Thymus (tissue), 11 donors: ENCODE data around the gene MED27. TPM values are rescaled to one million over a fixed set of nuclear protein-coding genes. Genes with fewer than 3 reads are reported as not detected.

ENCODE experiments used
- DNase-seq, 9 donors: peaks; one replicate each; pipeline ENCODE4 v3.0.0-alpha.2; 2013; ENCODE audit warnings: low spot score in 9 of 9, low read depth in 6 of 9, missing footprints in 1 of 9
- H3K27ac ChIP-seq, 2 donors: one replicate each; pipeline ENCODE4 v1.5.1; 2013; ENCODE audit warnings: control low read depth in 1 of 2, low read depth in 1 of 2, low read length in 1 of 2, mild to moderate bottlenecking in 1 of 2, moderate library complexity in 1 of 2
- H3K27me3 ChIP-seq, 2 donors: one replicate each; pipeline ENCODE4 v1.5.1; 2013; ENCODE audit warnings: low read length in 1 of 2; ENCODE audit not compliant: control insufficient read depth in 2 of 2, insufficient read depth in 1 of 2
- H3K36me3 ChIP-seq, 2 donors: one replicate each; pipeline ENCODE4 v1.5.1; 2013; ENCODE audit warnings: low read length in 1 of 2, mild to moderate bottlenecking in 1 of 2, moderate library complexity in 1 of 2; ENCODE audit not compliant: control insufficient read depth in 2 of 2, insufficient read depth in 2 of 2
- H3K4me1 ChIP-seq, 2 donors: one replicate each; pipeline ENCODE4 v1.5.1; 2013; ENCODE audit warnings: low read length in 2 of 2; ENCODE audit not compliant: control insufficient read depth in 2 of 2, insufficient read depth in 2 of 2
- H3K4me3 ChIP-seq, 2 donors: one replicate each; pipeline ENCODE4 v1.5.1; 2013; ENCODE audit warnings: low read length in 2 of 2, control low read depth in 1 of 2, mild to moderate bottlenecking in 1 of 2
- H3K9me3 ChIP-seq, 2 donors: one replicate each; pipeline ENCODE4 v1.5.1; 2013; ENCODE audit warnings: low read length in 1 of 2, mild to moderate bottlenecking in 1 of 2; ENCODE audit not compliant: control insufficient read depth in 2 of 2, insufficient read depth in 1 of 2
- WGBS: extraction: QIAGEN DNeasy Blood & Tissue Kit; methylation state at CpG from one replicate; pipeline ENCODE4 v1.1.7; 2013; 5-methylcytosine and 5-hydroxymethylcytosine counted together
- polyA plus RNA-seq: library from polyadenylated mRNA; stranded (reverse); fragments of 200-250 nt; gene quantifications from one replicate; pipeline ENCODE4 v1.2.3, GENCODE V29; 2013
- total RNA-seq: library from RNA; stranded (reverse); fragments of 120-200 nt; gene quantifications from one replicate; pipeline ENCODE4 v1.2.4, GENCODE V29; 2013
- donor health status: healthy.

MED27 gene
- total and polyA plus RNA-seq, 2 donors = 27.2 to 31.0 TPM

- WGBS = 95% methylated on average over 7 of the region's 7 CpGs
- H3K27ac ChIP-seq = no peak overlapping the region
- H3K4me3 ChIP-seq = no peak overlapping the region
- H3K36me3 ChIP-seq = no peaks in the 10 kb centered on the region
- H3K27me3 ChIP-seq = peaks cover 0 to 2% of the 10 kb centered on the region in 2 donors
- DNase-seq = no peak
- no peaks in the 10 kb centered on the region for H3K9me3 ChIP-seq
- H3K4me1 ChIP-seq = no peaks in the 10 kb centered on the region
These were observed 7.9 kb upstream of the MED27 start for GRCh38 chr9:132087438-132088030.

DNA sequence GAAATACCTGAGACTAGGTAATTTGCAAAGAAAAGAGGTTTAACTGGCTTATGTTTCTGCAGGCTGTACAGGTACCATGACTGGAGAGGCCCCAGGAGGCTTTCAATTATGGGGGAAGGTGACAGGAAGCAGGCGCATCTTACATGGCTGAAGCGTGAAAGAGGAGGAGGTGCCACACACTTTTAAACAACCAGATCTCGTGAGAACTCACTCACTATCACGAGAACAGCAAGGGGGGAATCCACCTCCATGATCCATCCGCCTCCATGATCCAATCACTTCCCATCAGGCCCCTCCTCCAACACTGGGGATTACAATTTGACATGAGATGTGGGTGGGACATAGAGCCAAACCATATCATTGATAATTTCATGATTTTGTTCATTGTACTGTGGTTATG, 2.5 kb upstream of the MED27 start:
- Histone ChIP-seq H3K27me3 (peaks cover 2 to 4% of the 10 kb centered on the region in 2 donors), H3K36me3 (peaks cover 0 to 1% of the 10 kb centered on the region in 2 donors), H3K4me3 (no peak overlapping the region), H3K9me3 (peaks cover 0 to 1% of the 10 kb centered on the region in 2 donors), H3K27ac (no peak overlapping the region), H3K4me1 (peaks cover 10 to 13% of the 10 kb centered on the region in 2 donors)
- no peak for DNase-seq
- 82% methylated on average over 5 of the region's 5 CpGs for WGBS

GRCh38 chr9:132078699-132079356, 839 bp downstream of the MED27 start:
- peaks cover 0 to 1% of the 10 kb centered on the region in 2 donors for H3K9me3 ChIP-seq
- H3K27me3 ChIP-seq = peaks cover 0 to 4% of the 10 kb centered on the region in 2 donors
- H3K4me1 ChIP-seq = peaks cover 10 to 13% of the 10 kb centered on the region in 2 donors
- peak overlapping the region; percentile 85 to 92 for H3K4me3 ChIP-seq
- peak in 1 of 9 donors; percentile 3 for DNase-seq
- peaks cover 9 to 21% of the 10 kb centered on the region in 2 donors for H3K36me3 ChIP-seq
- 12% methylated on average over 12 of the region's 12 CpGs for WGBS
- H3K27ac ChIP-seq = peak overlapping the region in 1 of 2 donors; percentile 52

DNA sequence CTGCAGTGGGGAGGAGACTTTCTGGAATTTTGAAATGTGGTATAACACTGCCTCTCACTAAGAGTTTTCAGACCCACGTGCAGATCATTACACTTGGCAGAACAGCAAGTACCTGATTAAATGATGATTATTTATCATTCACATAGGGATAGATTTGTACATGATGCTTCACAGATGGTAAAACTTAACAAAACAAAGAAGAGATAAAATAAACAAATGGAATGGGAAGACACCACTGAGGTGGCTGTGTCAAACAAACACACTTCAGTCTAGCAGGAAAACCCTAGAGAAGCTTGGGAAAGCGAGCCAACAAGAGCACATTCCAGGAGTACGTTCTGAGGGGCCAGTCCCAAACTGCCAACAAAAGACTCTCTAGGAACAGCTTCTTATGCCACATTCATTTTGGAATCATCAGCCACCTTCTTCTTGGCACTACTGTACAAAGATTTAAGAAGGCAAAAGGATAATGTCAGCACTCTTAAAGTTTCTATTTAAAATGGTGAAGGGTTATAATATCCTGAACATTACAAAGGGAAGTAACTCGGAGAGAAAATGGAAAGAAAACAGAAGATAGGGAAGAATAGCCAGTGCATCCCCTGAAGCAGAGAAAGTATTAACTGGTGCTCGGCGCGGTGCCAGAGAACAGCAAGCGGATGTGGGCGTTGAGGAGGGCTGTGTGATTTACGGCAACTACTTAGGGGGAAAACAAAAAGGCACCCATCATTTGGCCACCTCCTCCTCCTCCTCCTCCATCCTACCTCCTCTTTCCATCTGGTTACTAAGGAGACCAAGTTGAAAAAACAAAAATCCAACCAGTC, 1.6 kb downstream of the MED27 start:
- 82% methylated on average over 10 of the region's 10 CpGs for WGBS
- no peak for DNase-seq
- Histone ChIP-seq H3K4me1 (peaks cover 10 to 13% of the 10 kb centered on the region in 2 donors), H3K4me3 (no peak overlapping the region), H3K36me3 (peaks cover 9 to 25% of the 10 kb centered on the region in 2 donors), H3K9me3 (peaks cover 0 to 1% of the 10 kb centered on the region in 2 donors), H3K27ac (no peak overlapping the region), H3K27me3 (peaks cover 0 to 4% of the 10 kb centered on the region in 2 donors)

DNA sequence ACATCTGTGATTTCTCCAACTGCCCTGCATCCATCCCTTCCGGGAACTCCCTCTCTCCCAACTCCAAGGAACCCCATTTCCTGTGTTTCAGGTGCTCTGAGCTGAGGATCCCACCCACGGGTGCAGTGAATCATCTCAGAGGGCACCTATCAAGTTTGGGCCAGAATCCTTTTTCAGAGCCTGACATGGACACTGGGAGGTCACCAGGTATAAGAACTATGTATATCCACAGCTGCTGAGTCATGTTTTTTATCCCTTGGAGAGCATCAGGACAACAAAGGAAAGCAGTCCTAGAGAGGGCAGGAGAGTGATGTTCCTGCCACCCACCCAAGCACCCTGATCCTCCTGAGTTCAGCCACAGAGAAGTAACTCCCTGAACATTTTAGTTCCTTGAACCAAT, 3.8 kb downstream of the MED27 start:
- Histone ChIP-seq H3K27ac (no peak overlapping the region), H3K36me3 (peaks cover 9 to 37% of the 10 kb centered on the region in 2 donors), H3K27me3 (peaks cover 0 to 4% of the 10 kb centered on the region in 2 donors), H3K4me3 (no peak overlapping the region), H3K4me1 (peaks cover 10 to 13% of the 10 kb centered on the region in 2 donors), H3K9me3 (peaks cover 0 to 1% of the 10 kb centered on the region in 2 donors)
- WGBS = 96% methylated on average over 2 of the region's 2 CpGs
- no peak for DNase-seq

- Histone ChIP-seq H3K27me3 (no peaks in the 10 kb centered on the region), H3K9me3 (peaks cover 0 to 1% of the 10 kb centered on the region in 2 donors), H3K4me1 (peaks cover 7 to 13% of the 10 kb centered on the region in 2 donors), H3K27ac (no peak overlapping the region), H3K4me3 (no peak overlapping the region), H3K36me3 (peaks cover 9 to 37% of the 10 kb centered on the region in 2 donors)
- 98% methylated on average over 2 of the region's 2 CpGs for WGBS
- DNase-seq = no peak
These were observed 4.9 kb downstream of the MED27 start for GRCh38 chr9:132074736-132075135.

DNA sequence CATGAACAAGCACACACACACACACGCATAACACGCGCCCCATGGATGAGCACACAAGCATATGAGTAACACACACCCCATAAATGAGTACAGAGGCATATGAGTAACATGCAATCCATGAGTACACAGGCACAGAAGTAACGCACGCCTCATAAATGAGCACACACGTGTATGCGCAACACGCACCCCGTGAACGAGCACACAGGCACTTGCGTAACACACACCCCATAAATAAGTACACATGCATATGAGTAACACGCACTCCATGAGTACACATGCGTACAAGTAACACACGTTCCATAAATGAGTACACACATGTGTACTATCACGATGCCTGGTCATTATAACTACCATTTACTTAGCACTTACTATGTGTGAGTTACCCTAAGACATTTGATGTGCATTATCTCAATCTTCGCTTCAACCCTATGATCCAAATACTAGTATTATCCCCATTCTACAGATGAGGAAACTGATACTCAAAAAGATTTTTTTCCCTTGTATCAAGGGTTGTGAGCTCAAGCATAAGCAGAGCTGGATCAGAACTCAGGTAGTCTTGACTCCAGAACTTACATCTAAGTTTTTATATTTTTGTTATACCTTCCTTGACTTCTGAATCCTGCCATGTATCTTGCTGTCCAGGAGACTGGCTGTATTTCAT, 7.7 kb downstream of the MED27 start:
- H3K27me3 ChIP-seq = no peaks in the 10 kb centered on the region
- H3K36me3 ChIP-seq = peaks cover 17 to 46% of the 10 kb centered on the region in 2 donors
- H3K9me3 ChIP-seq = no peaks in the 10 kb centered on the region
- no peak overlapping the region for H3K4me3 ChIP-seq
- no peaks in the 10 kb centered on the region for H3K4me1 ChIP-seq
- 98% methylated on average over 16 of the region's 16 CpGs for WGBS
- no peak overlapping the region for H3K27ac ChIP-seq
- no peak for DNase-seq

GRCh38 chr9:132069046-132069898, 10.4 kb downstream of the MED27 start:
- peaks cover 0 to 4% of the 10 kb centered on the region in 2 donors for H3K4me1 ChIP-seq
- no peaks in the 10 kb centered on the region for H3K9me3 ChIP-seq
- H3K27me3 ChIP-seq = no peaks in the 10 kb centered on the region
- no peak overlapping the region for H3K4me3 ChIP-seq
- DNase-seq = no peak
- 94% methylated on average over 9 of the region's 9 CpGs for WGBS
- no peak overlapping the region for H3K27ac ChIP-seq
- peaks cover 14 to 30% of the 10 kb centered on the region in 2 donors for H3K36me3 ChIP-seq
